ENCODE data around the gene TMEM182. TPM values are rescaled to one million over a fixed set of nuclear protein-coding genes. Genes with fewer than 3 reads are reported as not detected.

TMEM182 gene, protein sequence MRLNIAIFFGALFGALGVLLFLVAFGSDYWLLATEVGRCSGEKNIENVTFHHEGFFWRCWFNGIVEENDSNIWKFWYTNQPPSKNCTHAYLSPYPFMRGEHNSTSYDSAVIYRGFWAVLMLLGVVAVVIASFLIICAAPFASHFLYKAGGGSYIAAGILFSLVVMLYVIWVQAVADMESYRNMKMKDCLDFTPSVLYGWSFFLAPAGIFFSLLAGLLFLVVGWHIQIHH
- 44.4 TPM for total RNA-seq

GRCh38 chr2:102761763-102762162 is at the start of gene TMEM182:
Gene TMEM182 (plus strand): TSS chr2:102762031. CDS start chr2:102762218, 187 bp downstream.

Other genes with a start within 250 kb of the TMEM182 start
- 5.7 TPM for gene SLC9A2, start 142.5 kb upstream of the TMEM182 start, total RNA-seq